K562 (cell line): ENCODE results near the gene FARSB. TPM values are rescaled to one million over a fixed set of nuclear protein-coding genes. Genes with fewer than 3 reads are reported as not detected.

Source experiments
- CBX3 ChIP-seq, 2 experiments: IDR thresholded peaks; 1 replicate in 1 of 2; 2 replicates in 1 of 2; pipeline ENCODE4 v1.6.1; 2012; ENCODE audit warnings: inconsistent platforms in 2 of 2, low read length in 2 of 2, borderline replicate concordance in 1 of 2, control low read depth in 1 of 2
- EP400 ChIP-seq: fragments of 450-650 bp; IDR thresholded peaks from 2 replicates; pipeline ENCODE4 v1.6.1; 2017; ENCODE audit warnings: antibody characterized with exemption, mild to moderate bottlenecking, moderate library complexity
- FIP1L1 ChIP-seq: fragments of 200-400 bp; formaldehyde crosslinking; IDR thresholded peaks from 2 replicates; pipeline ENCODE4 v1.6.1; 2018; ENCODE audit warnings: mild to moderate bottlenecking, low read depth, low read length; ENCODE audit not compliant: poor library complexity, severe bottlenecking
- HIVEP1 ChIP-seq: fragments of 250-450 bp; sonication (Bioruptor Pico); IDR thresholded peaks from 2 replicates; pipeline ENCODE4 v1.4.0; 2020; ENCODE audit warnings: mild to moderate bottlenecking
- MTA1 ChIP-seq: fragments of 450-650 bp; IDR thresholded peaks from 2 replicates; pipeline ENCODE4 v1.6.1; 2017; ENCODE audit warnings: borderline replicate concordance
- POLR2G ChIP-seq: fragments of 200-400 bp; formaldehyde crosslinking; IDR thresholded peaks from 2 replicates; pipeline ENCODE4 v1.6.1; 2017; ENCODE audit warnings: low read depth, mild to moderate bottlenecking, antibody characterized with exemption, low read length, moderate library complexity
- SPI1 ChIP-seq: IDR thresholded peaks from 2 replicates; pipeline ENCODE4 v1.6.1; 2011; ENCODE audit warnings: low read depth, low read length, control low read depth, borderline replicate concordance
- ZNF134 ChIP-seq: fragments of 250-450 bp; sonication (Bioruptor Pico); conservative IDR thresholded peaks from 2 replicates; pipeline ENCODE4 v1.4.0; 2020
- ZNF217 ChIP-seq: sonication (generic); formaldehyde crosslinking; IDR thresholded peaks from 2 replicates; pipeline ENCODE4 v1.8.0; 2022; ENCODE audit warnings: mild to moderate bottlenecking, missing genetic modification reagents
- ZZZ3 ChIP-seq: fragments of 450-650 bp; IDR thresholded peaks from 2 replicates; pipeline ENCODE4 v1.6.1; 2016; ENCODE audit warnings: antibody characterized with exemption, mild to moderate bottlenecking, moderate library complexity
- polyA plus RNA-seq, 8 experiments: library from polyadenylated mRNA; depleted of rRNA in 4 of 8; stranded (reverse) in 5 of 8; unstranded in 3 of 8; fragments of >200 nt; fragmentation: Nextera tagmentation in 2 of 8; fragmentation: Illumina TruSeq in 1 of 8; extraction: Ambion mirVana in 2 of 8; extraction: Trizol in 1 of 8; gene quantifications; 2 replicates each; pipeline versions ENCODE4 v1.2.1 to v1.2.3, GENCODE V29; 2011 to 2014; ENCODE audit warnings: inconsistent platforms in 1 of 8, missing spikeins in 1 of 8
- total RNA-seq, 7 experiments: library from RNA; depleted of rRNA in 6 of 7; stranded (reverse); fragments of >200 nt in 6 of 7; fragmentation: Illumina TruSeq in 2 of 7; extraction: Trizol in 2 of 7; gene quantifications; 2 replicates each; pipeline versions ENCODE4 v1.2.1 to v1.2.3, GENCODE V29; 2011 to 2021; ENCODE audit warnings: low replicate concordance in 1 of 7
- TF ChIP-seq, protein P1 (sequence below): sonication (generic); formaldehyde crosslinking; IDR thresholded peaks from 2 replicates; pipeline ENCODE4 v1.8.0; 2022; ENCODE audit warnings: mild to moderate bottlenecking, missing genetic modification reagents
- TF ChIP-seq, protein P2 (sequence below): conservative IDR thresholded peaks from 2 replicates; pipeline ENCODE4 v1.6.1; 2011; ENCODE audit warnings: low read depth, mild to moderate bottlenecking, low read length; ENCODE audit not compliant: control insufficient read depth
- TF ChIP-seq, protein P3 (sequence below): fragments of 200-800 bp; sonication (Bioruptor generic); IDR thresholded peaks from 2 replicates; pipeline ENCODE4 v1.6.1; 2017; ENCODE audit warnings: missing genetic modification characterization, missing compliant biosample characterization
- TF ChIP-seq, protein P4 (sequence below): sonication (generic); formaldehyde crosslinking; IDR thresholded peaks from 2 replicates; pipeline ENCODE4 v1.9.0; 2022; ENCODE audit warnings: mild to moderate bottlenecking, missing genetic modification reagents
- TF ChIP-seq, protein P5 (sequence below): fragments of 450-650 bp; IDR thresholded peaks from 2 replicates; pipeline ENCODE4 v1.6.1; 2016; ENCODE audit warnings: borderline replicate concordance

FARSB gene
- total and polyA plus RNA-seq, 9 of the 15 experiments (the other 6 are each of a cell fraction or from before 2014, with no cell fraction given) = 26.6 to 171 (median 55.7) TPM

DNA sequence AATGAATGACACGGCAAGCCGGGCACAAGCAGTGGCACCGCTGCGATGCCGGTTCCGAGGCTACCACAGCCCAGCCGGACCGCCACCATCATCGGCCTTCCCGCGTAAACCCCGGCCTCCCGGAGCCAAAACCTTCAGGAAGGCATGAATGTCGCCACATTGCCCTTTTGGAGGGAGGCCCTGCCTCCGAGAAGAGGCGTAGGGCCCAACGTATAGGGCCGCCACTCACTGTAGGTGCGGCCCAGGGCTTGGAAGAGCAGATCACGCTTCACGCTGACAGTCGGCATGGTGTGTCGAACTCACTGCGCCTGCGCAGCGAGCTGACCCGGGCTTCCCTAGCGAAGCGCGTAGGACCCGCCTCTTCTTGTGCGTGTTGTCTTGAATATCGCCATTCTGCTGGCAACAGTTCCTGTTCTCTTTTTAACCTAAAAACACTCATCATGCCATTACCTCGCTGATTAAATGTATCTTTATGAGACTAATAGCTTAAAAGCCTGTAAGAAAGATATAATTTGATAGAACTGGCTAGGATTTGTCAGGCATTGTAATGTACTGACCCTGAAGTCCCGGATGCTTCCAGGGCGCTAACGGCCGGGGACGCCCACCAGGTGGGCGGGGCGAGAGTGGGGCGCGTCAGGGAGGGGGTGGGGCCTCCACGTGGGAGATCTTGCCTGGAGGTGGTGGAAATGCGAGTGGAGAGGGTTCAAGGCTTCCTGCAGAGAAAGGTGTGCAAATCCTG lies at the start of gene FARSB (continued):
- TF ChIP-seq, protein P1, sequence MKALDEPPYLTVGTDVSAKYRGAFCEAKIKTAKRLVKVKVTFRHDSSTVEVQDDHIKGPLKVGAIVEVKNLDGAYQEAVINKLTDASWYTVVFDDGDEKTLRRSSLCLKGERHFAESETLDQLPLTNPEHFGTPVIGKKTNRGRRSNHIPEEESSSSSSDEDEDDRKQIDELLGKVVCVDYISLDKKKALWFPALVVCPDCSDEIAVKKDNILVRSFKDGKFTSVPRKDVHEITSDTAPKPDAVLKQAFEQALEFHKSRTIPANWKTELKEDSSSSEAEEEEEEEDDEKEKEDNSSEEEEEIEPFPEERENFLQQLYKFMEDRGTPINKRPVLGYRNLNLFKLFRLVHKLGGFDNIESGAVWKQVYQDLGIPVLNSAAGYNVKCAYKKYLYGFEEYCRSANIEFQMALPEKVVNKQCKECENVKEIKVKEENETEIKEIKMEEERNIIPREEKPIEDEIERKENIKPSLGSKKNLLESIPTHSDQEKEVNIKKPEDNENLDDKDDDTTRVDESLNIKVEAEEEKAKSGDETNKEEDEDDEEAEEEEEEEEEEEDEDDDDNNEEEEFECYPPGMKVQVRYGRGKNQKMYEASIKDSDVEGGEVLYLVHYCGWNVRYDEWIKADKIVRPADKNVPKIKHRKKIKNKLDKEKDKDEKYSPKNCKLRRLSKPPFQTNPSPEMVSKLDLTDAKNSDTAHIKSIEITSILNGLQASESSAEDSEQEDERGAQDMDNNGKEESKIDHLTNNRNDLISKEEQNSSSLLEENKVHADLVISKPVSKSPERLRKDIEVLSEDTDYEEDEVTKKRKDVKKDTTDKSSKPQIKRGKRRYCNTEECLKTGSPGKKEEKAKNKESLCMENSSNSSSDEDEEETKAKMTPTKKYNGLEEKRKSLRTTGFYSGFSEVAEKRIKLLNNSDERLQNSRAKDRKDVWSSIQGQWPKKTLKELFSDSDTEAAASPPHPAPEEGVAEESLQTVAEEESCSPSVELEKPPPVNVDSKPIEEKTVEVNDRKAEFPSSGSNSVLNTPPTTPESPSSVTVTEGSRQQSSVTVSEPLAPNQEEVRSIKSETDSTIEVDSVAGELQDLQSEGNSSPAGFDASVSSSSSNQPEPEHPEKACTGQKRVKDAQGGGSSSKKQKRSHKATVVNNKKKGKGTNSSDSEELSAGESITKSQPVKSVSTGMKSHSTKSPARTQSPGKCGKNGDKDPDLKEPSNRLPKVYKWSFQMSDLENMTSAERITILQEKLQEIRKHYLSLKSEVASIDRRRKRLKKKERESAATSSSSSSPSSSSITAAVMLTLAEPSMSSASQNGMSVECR (CRISPR knock-in tag) = peak; percentile 97
- TF ChIP-seq SPI1 (0 out of 2 replicates have a peak, but pooled peaks have one; percentile 0), ZNF217 (CRISPR knock-in tag) (no peak), CBX3 (IDR thresholded peaks at IDR 0.05; ENCODE audit: borderline replicate concordance in 1 of 2, low read length in 2 of 2) (peak in 1 of 2 experiments; percentile 52; a peak in 1 of 3 replicates), MTA1 (peak; percentile 79; the same call in 1 of the 2 replicates), HIVEP1 (no peak), FIP1L1 (no peak), ZNF134 (CRISPR knock-in tag) (no peak), ZZZ3 (peak; percentile 84; the same call in 1 of the 2 replicates), EP400 (peak; percentile 91), POLR2G (peak; percentile 83)
- TF ChIP-seq, protein P2, sequence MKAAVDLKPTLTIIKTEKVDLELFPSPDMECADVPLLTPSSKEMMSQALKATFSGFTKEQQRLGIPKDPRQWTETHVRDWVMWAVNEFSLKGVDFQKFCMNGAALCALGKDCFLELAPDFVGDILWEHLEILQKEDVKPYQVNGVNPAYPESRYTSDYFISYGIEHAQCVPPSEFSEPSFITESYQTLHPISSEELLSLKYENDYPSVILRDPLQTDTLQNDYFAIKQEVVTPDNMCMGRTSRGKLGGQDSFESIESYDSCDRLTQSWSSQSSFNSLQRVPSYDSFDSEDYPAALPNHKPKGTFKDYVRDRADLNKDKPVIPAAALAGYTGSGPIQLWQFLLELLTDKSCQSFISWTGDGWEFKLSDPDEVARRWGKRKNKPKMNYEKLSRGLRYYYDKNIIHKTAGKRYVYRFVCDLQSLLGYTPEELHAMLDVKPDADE = peak; percentile 71
- TF ChIP-seq, protein P3, sequence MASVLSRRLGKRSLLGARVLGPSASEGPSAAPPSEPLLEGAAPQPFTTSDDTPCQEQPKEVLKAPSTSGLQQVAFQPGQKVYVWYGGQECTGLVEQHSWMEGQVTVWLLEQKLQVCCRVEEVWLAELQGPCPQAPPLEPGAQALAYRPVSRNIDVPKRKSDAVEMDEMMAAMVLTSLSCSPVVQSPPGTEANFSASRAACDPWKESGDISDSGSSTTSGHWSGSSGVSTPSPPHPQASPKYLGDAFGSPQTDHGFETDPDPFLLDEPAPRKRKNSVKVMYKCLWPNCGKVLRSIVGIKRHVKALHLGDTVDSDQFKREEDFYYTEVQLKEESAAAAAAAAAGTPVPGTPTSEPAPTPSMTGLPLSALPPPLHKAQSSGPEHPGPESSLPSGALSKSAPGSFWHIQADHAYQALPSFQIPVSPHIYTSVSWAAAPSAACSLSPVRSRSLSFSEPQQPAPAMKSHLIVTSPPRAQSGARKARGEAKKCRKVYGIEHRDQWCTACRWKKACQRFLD (CRISPR knock-in tag) = 0 out of 2 replicates have a peak, but pooled peaks have one; percentile 34
- TF ChIP-seq, protein P4, sequence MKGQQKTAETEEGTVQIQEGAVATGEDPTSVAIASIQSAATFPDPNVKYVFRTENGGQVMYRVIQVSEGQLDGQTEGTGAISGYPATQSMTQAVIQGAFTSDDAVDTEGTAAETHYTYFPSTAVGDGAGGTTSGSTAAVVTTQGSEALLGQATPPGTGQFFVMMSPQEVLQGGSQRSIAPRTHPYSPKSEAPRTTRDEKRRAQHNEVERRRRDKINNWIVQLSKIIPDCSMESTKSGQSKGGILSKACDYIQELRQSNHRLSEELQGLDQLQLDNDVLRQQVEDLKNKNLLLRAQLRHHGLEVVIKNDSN = peak; percentile 29; the same call in 1 of the 2 replicates
- TF ChIP-seq, protein P5, sequence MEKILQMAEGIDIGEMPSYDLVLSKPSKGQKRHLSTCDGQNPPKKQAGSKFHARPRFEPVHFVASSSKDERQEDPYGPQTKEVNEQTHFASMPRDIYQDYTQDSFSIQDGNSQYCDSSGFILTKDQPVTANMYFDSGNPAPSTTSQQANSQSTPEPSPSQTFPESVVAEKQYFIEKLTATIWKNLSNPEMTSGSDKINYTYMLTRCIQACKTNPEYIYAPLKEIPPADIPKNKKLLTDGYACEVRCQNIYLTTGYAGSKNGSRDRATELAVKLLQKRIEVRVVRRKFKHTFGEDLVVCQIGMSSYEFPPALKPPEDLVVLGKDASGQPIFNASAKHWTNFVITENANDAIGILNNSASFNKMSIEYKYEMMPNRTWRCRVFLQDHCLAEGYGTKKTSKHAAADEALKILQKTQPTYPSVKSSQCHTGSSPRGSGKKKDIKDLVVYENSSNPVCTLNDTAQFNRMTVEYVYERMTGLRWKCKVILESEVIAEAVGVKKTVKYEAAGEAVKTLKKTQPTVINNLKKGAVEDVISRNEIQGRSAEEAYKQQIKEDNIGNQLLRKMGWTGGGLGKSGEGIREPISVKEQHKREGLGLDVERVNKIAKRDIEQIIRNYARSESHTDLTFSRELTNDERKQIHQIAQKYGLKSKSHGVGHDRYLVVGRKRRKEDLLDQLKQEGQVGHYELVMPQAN = peak; percentile 96
